GM12891 (cell line): ENCODE measurements around the gene CARD11.

Source experiments
- PAX5 ChIP-seq: IDR thresholded peaks from 2 replicates; pipeline ENCODE4 v1.6.1; 2011; ENCODE audit warnings: low read length, moderate library complexity, mild to moderate bottlenecking; ENCODE audit not compliant: insufficient read depth, severe bottlenecking
- POLR2A ChIP-seq: IDR thresholded peaks from 2 replicates; pipeline ENCODE4 v1.6.1; 2011; ENCODE audit warnings: low read depth, low read length, control low read depth
- POLR2AphosphoS5 ChIP-seq: IDR thresholded peaks from 2 replicates; pipeline ENCODE4 v1.6.1; 2011; ENCODE audit warnings: low read depth, low read length, control low read depth
- POU2F2 ChIP-seq: IDR thresholded peaks from 2 replicates; pipeline ENCODE4 v1.6.1; 2011; ENCODE audit warnings: low read depth, mild to moderate bottlenecking, control low read depth, low read length, moderate library complexity
- SPI1 ChIP-seq: IDR thresholded peaks from 2 replicates; pipeline ENCODE4 v1.6.1; 2011; ENCODE audit warnings: low read depth, low read length, control low read depth
- TAF1 ChIP-seq: IDR thresholded peaks from 2 replicates; pipeline ENCODE4 v1.6.1; 2011; ENCODE audit warnings: low read depth, low read length, control low read depth

DNA sequence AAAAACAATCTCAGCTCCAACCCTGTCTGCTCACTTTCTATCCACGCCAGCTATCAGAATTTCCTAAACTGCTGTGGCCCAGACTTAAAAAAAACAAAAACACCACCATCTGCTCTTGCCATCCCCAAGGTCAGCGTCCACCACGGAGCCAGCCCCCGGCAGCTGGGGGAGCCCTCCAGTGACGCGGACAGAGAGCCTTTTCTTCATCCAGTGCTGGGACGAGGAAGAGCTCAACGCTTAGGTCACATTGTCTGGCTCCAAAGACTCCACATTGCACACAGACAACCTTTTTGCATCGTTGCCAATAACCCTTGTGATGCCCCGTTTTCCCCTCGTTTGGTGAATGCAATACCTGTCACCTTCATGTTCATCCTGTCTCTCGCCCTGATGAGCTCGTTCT is 132.2 kb downstream of the CARD11 start:
- TF ChIP-seq POLR2A = no peak
- no peak for TF ChIP-seq TAF1
- TF ChIP-seq PAX5 = no peak
- no peak for TF ChIP-seq POLR2AphosphoS5
- no peak for TF ChIP-seq POU2F2
- no peak for TF ChIP-seq SPI1
